Lower lobe of right lung (tissue), 2 donors: ENCODE results near the gene TTC38. TPM values are rescaled to one million over a fixed set of nuclear protein-coding genes. Genes with fewer than 3 reads are reported as not detected.

Experiments used
- ATAC-seq, 2 donors: fragments of 200-7000 bp; cut with Tn5 transposase; one replicate each; pipeline ENCODE4 v1.9.1; 2020 to 2022; ENCODE audit warnings: mild to moderate bottlenecking in 2 of 2, moderate library complexity in 2 of 2
- DNase-seq: peaks from one replicate; pipeline ENCODE4 v3.0.0-alpha.2; 2020
- H3K27ac ChIP-seq: fragments of 200-600 bp; one replicate; pipeline ENCODE4 v1.8.0; 2022
- H3K27me3 ChIP-seq: fragments of 200-600 bp; one replicate; pipeline ENCODE4 v1.8.0; 2022; ENCODE audit warnings: low read depth
- H3K36me3 ChIP-seq: fragments of 200-600 bp; one replicate; pipeline ENCODE4 v1.8.0; 2022; ENCODE audit warnings: mild to moderate bottlenecking
- H3K4me1 ChIP-seq: fragments of 200-600 bp; one replicate; pipeline ENCODE4 v1.8.0; 2022
- H3K4me3 ChIP-seq: fragments of 200-600 bp; one replicate; pipeline ENCODE4 v1.8.0; 2022; ENCODE audit warnings: mild to moderate bottlenecking
- H3K9me3 ChIP-seq: fragments of 200-600 bp; one replicate; pipeline ENCODE4 v1.8.0; 2022
- CTCF ChIP-seq: fragments of 200-600 bp; IDR thresholded peaks from one replicate; pipeline ENCODE4 v1.8.0; 2022; ENCODE audit warnings: antibody characterized with exemption, mild to moderate bottlenecking
- intact Hi-C: fragments of 100-400 bp; cut with DNase I; formaldehyde crosslinking; loops from one replicate; pipeline ENCODE4 v1.11.0; 2022
- total RNA-seq: library from RNA; stranded (reverse); fragmentation: NEBNext Ultra II Directional; extraction: Animal tissue kit (Norgen Biotek cat#: 25700); gene quantifications from one replicate; pipeline ENCODE4 v1.2.1, GENCODE V29; 2021
- donor health status: DM: no; HTN: yes; CAD: no; lungs with severe emphysema.

The TTC38 gene
- total RNA-seq, 1 donor from 2014 or later: 26.8 TPM

GRCh38 chr22:46251266-46251665 lies 16.5 kb upstream of the TTC38 start:
- Histone ChIP-seq H3K27me3 (no peaks in the 10 kb centered on the region), H3K36me3 (no peaks in the 10 kb centered on the region), H3K4me1 (peaks cover 21% of the 10 kb centered on the region), H3K9me3 (no peaks in the 10 kb centered on the region), H3K4me3 (peak overlapping the region; percentile 94), H3K27ac (no peak overlapping the region)
- DNase-seq: no peak
- ATAC-seq: no peak
- intact Hi-C loops: no loop called here
- TF ChIP-seq CTCF: no peak

GRCh38 chr22:46251816-46252380 lies 15.9 kb upstream of the TTC38 start:
- Histone ChIP-seq H3K4me3 (no peak overlapping the region), H3K36me3 (no peaks in the 10 kb centered on the region), H3K27me3 (no peaks in the 10 kb centered on the region), H3K9me3 (no peaks in the 10 kb centered on the region), H3K4me1 (peaks cover 21% of the 10 kb centered on the region), H3K27ac (no peak overlapping the region)
- no peak for TF ChIP-seq CTCF
- ATAC-seq (no peak), DNase-seq (no peak)
- intact Hi-C loops: no loop called here

- no peak for DNase-seq
- no peak for TF ChIP-seq CTCF
- no peak overlapping the region for H3K27ac ChIP-seq
- peaks cover under 1% of the 10 kb centered on the region for H3K4me1 ChIP-seq
- intact Hi-C loops: no loop called here
- H3K27me3 ChIP-seq: no peaks in the 10 kb centered on the region
- no peaks in the 10 kb centered on the region for H3K9me3 ChIP-seq
- no peak overlapping the region for H3K4me3 ChIP-seq
- no peak for ATAC-seq
- H3K36me3 ChIP-seq: no peaks in the 10 kb centered on the region
Observed at GRCh38 chr22:46256358-46256958, 11.3 kb upstream of the TTC38 start.

GRCh38 chr22:46259374-46259773 lies 8.4 kb upstream of the TTC38 start:
- H3K27ac ChIP-seq: no peak overlapping the region
- DNase-seq (no peak), ATAC-seq (no peak)
- TF ChIP-seq CTCF: no peak
- no peak overlapping the region for H3K4me3 ChIP-seq
- peaks cover 10% of the 10 kb centered on the region for H3K27me3 ChIP-seq
- peaks cover 3% of the 10 kb centered on the region for H3K4me1 ChIP-seq
- no peaks in the 10 kb centered on the region for H3K9me3 ChIP-seq
- intact Hi-C loops: no loop called here
- H3K36me3 ChIP-seq: no peaks in the 10 kb centered on the region

- Histone ChIP-seq H3K9me3 (no peaks in the 10 kb centered on the region), H3K27me3 (peaks cover 10% of the 10 kb centered on the region), H3K4me3 (no peak overlapping the region), H3K27ac (no peak overlapping the region), H3K4me1 (peaks cover 3% of the 10 kb centered on the region), H3K36me3 (no peaks in the 10 kb centered on the region)
- no peak for ATAC-seq
- DNase-seq: no peak
- intact Hi-C loops: no loop called here
- no peak for TF ChIP-seq CTCF
Observed at GRCh38 chr22:46260038-46260437, 7.8 kb upstream of the TTC38 start.
